ENCODE measurements around the gene FAM180B.
A peak's percentile ranks its signal among the peaks of the same experiment; 100 is the strongest.
"Not testable (repeated sequence)": the region's sequence is repeated elsewhere in the genome, so short reads cannot be mapped to it uniquely, and the experiment has no call there.

FAM180B gene

GRCh38 chr11:47586098-47586855 lies at the start of gene FAM180B:
Gene FAM180B (plus strand): TSS chr11:47586678. CDS start chr11:47586769, 91 bp downstream.
- no peak for DNase-seq

GRCh38 chr11:47536915-47537314 lies 49.6 kb upstream of the FAM180B start:
- no peak for DNase-seq

- DNase-seq = no peak
These were observed 47.5 kb upstream of the FAM180B start for GRCh38 chr11:47538741-47539565.

GRCh38 chr11:47539681-47540039 lies 46.8 kb upstream of the FAM180B start:
- no peak for DNase-seq

GRCh38 chr11:47541070-47541469 lies 45.4 kb upstream of the FAM180B start:
- DNase-seq = no peak

GRCh38 chr11:47545298-47545697 lies 41.2 kb upstream of the FAM180B start:
- DNase-seq = no peak

GRCh38 chr11:47546274-47546673 lies 40.2 kb upstream of the FAM180B start:
- not testable (repeated sequence) for DNase-seq

GRCh38 chr11:47550288-47551047 lies 36.0 kb upstream of the FAM180B start:
- no peak for DNase-seq

- DNase-seq = no peak
These were observed 35.4 kb upstream of the FAM180B start for GRCh38 chr11:47551086-47551485.

- no peak for DNase-seq
These were observed 34.4 kb upstream of the FAM180B start for GRCh38 chr11:47552056-47552565.

GRCh38 chr11:47552566-47553405 lies 33.7 kb upstream of the FAM180B start, which contains the start of gene CELF1:
Gene CELF1 (minus strand): TSS chr11:47553132. CDS start chr11:47499523, 53,609 bp downstream.
- peak; percentile 70 for DNase-seq

- no peak for DNase-seq
These were observed 33.1 kb upstream of the FAM180B start for GRCh38 chr11:47553406-47553743.

GRCh38 chr11:47557004-47557403 lies 29.5 kb upstream of the FAM180B start:
- DNase-seq = not testable (repeated sequence)

- DNase-seq = no peak
These were observed 27.8 kb upstream of the FAM180B start for GRCh38 chr11:47558695-47559094.

GRCh38 chr11:47560426-47560825 lies 26.1 kb upstream of the FAM180B start:
- no peak for DNase-seq

GRCh38 chr11:47562393-47562792 lies 24.1 kb upstream of the FAM180B start:
- not testable (repeated sequence) for DNase-seq

GRCh38 chr11:47564366-47564765 lies 22.1 kb upstream of the FAM180B start:
- not testable (repeated sequence) for DNase-seq

- DNase-seq = no peak
These were observed 21.5 kb upstream of the FAM180B start for GRCh38 chr11:47564933-47565339.

GRCh38 chr11:47565340-47566148 lies 20.9 kb upstream of the FAM180B start, which contains the start of gene PTPMT1:
Gene PTPMT1 (plus strand): TSS chr11:47565599. CDS start chr11:47565623, 24 bp downstream.
- DNase-seq = no peak

GRCh38 chr11:47566149-47566698 lies 20.3 kb upstream of the FAM180B start:
- no peak for DNase-seq

- DNase-seq = no peak
These were observed 16.8 kb upstream of the FAM180B start for GRCh38 chr11:47569646-47570045.

Data from NCI-H1417 treated with DMSO at 0.1 percent for 48 hours (cell line).